Measurements from ENCODE around the gene EIF2B5.

The EIF2B5 gene

DNA sequence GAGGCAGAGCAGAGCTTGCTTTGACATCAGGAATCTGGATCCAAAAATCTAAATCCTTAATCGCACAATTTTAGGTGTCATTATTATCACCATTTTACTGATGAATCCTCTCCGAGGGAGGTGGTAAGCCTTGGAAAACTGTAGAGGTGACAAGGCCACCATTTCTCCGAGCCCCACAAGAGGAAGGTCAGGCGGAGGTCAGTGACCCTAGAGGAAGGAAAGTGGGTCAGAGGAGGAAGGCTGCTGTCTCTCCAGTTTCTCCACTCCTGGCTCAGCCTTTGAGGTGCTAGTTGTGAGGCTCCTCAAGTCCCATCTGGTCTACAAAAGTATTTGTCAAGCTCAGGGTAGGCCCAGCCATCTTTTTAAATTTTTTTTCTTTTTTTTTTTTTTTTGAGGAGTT, 23.2 kb downstream of the EIF2B5 start:
- TF ChIP-seq GATA3 (IDR thresholded peaks at IDR 0.05; ENCODE audit: low read depth, low read length) (no peak), GATA2 (IDR thresholded peaks at IDR 0.05; ENCODE audit: low read depth, low read length) (no peak)

DNA sequence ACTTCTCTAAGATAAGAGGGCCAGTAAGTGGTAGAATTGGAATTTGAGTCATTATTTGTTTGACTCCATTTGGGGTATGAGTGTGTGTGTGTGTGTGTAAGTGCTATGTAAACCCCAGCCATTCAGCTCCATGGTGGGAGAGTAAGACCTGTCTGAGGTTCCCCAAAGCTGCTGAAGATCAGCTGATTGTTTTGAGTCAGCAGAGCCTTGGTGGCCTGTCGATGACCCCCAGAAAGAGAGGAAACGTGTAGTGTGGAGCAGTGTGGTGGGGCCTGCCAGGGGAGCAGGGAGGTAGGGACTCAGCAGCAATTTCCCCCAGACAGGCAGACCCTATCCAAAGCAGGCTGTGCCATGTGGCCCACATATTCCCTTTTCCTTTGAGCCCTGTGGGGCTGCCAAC, 25.3 kb downstream of the EIF2B5 start:
- TF ChIP-seq GATA3 (IDR thresholded peaks at IDR 0.05; ENCODE audit: low read depth, low read length) (no peak), GATA2 (IDR thresholded peaks at IDR 0.05; ENCODE audit: low read depth, low read length) (no peak)

DNA sequence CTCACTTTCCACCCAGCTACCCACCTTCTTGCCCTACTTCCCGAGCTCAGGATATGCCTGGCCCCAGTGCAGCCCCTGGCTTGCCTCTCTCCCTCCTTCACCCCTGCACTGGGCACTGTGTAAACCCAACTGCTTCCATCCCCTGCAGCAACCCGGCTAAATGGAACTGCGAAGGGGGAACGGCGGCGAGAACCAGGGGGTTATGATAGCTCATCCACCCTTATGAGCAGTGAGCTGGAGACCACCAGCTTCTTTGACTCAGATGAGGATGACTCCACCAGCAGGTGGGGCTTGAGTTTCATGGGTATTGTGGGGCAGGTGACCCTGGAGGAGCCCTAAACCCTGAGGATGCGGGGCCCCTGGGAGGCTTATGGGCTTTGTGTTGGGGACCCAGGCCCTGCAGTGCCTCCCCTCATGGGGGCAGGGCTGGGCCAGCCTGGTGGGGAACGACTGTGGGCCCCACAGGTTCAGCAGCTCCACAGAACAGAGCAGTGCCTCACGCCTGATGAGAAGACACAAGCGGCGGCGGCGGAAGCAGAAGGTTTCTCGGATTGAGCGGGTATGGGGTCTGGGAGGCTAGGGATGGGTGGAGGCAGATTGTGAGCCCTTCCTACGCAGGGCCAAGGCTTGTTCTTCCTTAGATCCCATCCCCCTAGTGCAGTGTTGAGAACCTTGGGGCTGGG, 29.6 kb downstream of the EIF2B5 start:
- TF ChIP-seq GATA3 (IDR thresholded peaks at IDR 0.05; ENCODE audit: low read depth, low read length): no peak
- no peak for TF ChIP-seq GATA2 (IDR thresholded peaks at IDR 0.05; ENCODE audit: low read depth, low read length)

DNA sequence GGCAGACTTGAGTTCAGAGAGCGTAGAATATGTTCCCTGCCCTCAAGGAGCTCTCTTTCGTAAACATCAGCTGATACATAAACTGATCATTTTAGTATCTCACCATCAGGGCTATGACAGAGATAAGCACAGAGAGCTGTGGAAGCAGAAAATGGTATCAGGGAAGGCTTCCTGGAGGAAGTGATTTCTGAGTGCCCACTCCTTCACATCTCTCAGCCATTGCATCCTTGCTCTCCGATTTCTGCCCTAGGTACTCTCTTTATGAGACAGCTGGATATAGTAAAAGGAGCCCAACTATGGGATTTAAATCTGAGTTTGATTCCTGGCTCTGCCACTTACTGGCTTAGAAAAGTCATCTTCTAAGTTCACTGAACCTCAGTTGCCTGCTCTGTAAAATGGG, 30.4 kb downstream of the EIF2B5 start:
- TF ChIP-seq GATA3 (IDR thresholded peaks at IDR 0.05; ENCODE audit: low read depth, low read length) (no peak), GATA2 (IDR thresholded peaks at IDR 0.05; ENCODE audit: low read depth, low read length) (no peak)

DNA sequence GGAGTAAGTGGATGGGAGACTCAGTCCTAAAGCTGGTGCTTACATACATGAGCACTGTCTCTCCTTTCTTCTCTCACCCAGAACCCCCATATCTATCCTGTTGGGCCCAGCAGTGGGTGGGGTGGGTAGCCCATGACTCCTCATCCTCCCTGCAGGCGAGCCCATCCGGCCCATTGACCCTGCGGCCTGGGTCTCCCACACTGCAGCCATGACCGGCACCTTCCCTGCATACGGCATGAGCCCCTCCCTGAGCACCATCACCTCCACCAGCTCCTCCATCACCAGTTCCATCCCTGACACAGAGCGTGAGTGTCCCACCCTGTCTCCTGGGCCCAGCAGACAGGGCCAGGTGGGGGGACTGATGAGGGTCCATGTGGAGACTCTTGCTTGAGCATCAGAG, 31.5 kb downstream of the EIF2B5 start:
- TF ChIP-seq GATA3 (IDR thresholded peaks at IDR 0.05; ENCODE audit: low read depth, low read length) (no peak), GATA2 (IDR thresholded peaks at IDR 0.05; ENCODE audit: low read depth, low read length) (no peak)

DNA sequence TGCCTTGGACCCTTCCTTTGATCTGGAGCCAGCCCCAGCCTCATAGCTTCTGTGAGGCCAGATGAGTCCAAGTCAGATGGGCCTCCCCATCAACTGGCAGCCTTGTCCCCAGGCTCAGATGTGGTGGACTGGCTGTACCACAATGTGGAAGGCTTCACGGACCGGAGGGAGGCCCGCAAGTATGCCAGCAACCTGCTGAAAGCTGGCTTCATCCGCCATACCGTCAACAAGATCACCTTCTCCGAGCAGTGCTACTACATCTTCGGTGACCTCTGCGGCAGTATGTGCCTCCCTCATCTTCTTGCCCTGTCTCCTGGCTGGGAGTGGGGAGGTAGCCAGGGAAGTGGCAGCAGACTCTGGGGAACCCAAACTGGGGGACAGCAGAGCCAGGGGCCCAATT, 32.6 kb downstream of the EIF2B5 start:
- no peak for TF ChIP-seq GATA3 (IDR thresholded peaks at IDR 0.05; ENCODE audit: low read depth, low read length)
- TF ChIP-seq GATA2 (IDR thresholded peaks at IDR 0.05; ENCODE audit: low read depth, low read length): no peak

DNA sequence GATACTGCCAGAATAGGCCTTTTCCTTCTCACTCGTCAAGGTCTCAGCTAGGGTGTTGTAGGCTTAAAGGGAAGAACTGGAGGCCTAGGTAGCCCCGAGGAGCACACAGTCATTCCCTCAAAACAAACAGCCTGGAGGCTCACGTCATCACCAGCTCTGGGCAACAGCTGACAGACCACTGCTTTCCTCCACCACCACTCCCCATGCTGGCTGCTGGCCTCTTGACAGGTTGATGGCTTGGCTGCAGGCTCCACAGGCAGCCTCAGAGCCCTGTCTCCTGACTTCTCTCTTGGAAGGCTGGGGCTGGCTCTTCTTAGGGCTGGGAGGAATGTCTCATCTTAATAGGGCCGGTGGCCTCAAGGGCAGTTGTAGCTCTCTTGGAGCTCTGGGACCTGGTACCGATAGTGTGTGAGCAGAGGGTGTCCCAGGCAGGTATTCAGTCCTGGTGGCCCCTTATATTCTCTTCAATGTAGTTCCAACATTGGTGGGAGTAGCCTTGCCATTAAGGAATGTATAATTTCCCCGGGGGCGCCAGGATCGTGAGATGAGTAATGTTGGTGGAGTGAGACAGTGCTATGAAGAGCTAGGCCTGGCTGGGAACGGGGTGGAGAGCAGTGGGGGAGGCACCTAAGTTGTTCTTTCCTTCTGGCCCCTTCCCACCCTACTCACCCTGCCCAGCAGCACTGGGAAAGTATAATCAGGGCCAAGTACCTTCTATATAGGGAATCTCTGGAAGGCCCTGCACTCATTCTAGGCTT, 33.4 kb downstream of the EIF2B5 start:
- no peak for TF ChIP-seq GATA3 (IDR thresholded peaks at IDR 0.05; ENCODE audit: low read depth, low read length)
- no peak for TF ChIP-seq GATA2 (IDR thresholded peaks at IDR 0.05; ENCODE audit: low read depth, low read length)

DNA sequence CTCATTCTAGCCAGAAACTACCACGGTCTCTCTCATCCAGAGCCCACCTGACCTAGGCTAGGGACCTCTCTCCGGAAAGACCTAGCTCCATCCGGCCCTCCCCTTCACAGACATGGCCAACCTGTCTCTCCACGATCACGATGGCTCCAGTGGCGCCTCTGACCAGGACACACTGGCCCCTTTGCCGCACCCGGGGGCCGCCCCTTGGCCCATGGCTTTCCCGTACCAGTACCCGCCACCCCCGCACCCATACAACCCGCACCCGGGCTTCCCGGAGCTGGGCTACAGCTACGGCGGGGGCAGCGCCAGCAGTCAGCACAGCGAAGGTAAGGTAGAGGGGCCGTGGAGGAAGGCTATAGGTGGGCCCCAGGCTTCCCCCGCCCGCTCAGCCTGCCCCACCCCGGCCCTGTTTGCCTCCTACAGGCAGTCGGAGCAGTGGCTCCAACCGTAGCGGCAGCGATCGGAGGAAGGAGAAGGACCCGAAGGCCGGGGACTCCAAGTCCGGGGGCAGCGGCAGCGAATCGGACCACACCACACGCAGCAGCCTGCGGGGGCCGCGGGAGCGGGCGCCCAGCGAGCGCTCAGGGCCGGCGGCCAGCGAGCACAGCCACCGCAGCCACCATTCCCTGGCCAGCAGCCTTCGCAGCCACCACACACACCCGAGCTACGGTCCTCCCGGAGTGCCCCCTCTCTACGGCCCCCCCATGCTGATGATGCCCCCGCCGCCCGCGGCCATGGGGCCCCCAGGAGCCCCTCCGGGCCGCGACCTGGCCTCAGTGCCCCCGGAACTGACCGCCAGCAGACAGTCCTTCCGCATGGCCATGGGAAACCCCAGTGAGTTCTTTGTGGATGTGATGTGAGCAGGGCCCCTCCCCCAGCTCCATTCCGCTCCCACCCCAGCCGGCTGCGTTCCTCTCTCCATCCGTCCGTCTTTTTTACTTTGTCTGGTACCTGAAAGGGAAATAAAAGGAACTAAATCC, 35.0 kb downstream of the EIF2B5 start:
- no peak for TF ChIP-seq GATA2 (IDR thresholded peaks at IDR 0.05; ENCODE audit: low read depth, low read length)
- TF ChIP-seq GATA3 (IDR thresholded peaks at IDR 0.05; ENCODE audit: low read depth, low read length): no peak

DNA sequence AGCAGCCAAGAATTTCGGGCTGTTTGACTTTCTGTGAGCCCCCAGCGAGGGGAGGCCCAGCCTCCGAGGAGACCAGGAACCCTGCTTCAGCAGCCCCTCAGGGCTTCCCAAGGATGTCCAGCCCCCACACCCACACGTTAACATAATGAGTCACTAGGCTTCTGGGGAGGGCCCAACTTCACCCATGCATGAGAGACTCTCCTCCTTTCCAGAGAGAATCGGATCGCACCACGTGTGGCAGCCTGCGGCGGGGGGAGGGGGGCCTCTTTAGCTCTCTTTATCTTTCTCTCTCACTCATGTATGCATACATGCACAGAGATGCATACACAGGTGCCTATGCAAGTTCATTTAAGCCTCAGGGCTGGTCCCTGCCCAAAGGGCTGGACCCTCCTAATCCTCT, 36.4 kb downstream of the EIF2B5 start:
- TF ChIP-seq GATA2 (IDR thresholded peaks at IDR 0.05; ENCODE audit: low read depth, low read length): no peak
- no peak for TF ChIP-seq GATA3 (IDR thresholded peaks at IDR 0.05; ENCODE audit: low read depth, low read length)

DNA sequence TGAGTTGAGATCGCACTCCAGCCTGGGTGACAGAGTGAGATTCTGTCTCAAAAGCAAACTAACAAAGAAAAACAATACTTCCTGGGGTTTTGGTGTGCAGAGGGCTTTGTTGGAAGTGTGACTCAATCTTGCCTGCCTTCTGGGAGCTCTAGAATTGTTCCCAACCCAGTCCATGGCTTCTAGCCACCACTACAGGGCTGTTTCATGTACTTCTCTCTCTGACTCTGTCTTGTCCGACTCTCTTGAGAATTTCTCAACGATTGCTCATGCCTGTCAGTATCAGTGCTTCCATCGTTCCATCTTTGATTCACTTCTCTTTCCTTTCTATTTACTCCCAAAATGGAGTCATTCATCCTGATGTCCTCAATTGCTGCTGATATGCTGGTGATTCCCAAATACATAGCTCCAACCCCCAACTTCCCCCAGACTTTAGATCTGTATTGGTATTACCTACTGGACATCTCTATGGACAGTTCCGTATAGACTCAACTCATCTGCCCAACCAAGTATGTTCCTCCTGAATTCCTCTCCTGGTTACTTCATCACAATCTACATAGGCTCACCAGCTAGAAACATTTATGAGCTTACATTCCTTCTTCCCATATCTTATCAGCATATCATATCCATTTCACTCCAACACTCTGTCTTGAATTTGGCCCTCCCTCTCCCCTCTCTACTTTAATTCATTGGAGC, 37.7 kb downstream of the EIF2B5 start:
- no peak for TF ChIP-seq GATA2 (IDR thresholded peaks at IDR 0.05; ENCODE audit: low read depth, low read length)
- no peak for TF ChIP-seq GATA3 (IDR thresholded peaks at IDR 0.05; ENCODE audit: low read depth, low read length)

DNA sequence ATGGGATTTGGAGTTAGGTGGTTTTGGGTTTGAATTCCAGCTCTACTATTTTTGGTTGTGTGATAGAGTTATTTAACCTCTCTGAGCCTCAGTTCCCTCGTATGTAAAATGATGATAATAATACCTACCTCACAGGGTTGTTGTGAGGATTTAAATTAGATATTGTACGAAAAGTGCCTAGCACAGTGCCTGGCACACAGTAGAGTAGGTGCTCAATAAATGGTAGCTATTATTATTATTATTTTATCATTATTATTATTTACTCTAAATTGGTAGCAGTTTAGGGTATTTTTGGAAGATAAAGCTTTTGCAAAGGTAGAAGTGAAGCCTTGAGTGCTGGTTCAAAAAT, 38.2 kb downstream of the EIF2B5 start:
- no peak for TF ChIP-seq GATA2 (IDR thresholded peaks at IDR 0.05; ENCODE audit: low read depth, low read length)
- TF ChIP-seq GATA3 (IDR thresholded peaks at IDR 0.05; ENCODE audit: low read depth, low read length): no peak

DNA sequence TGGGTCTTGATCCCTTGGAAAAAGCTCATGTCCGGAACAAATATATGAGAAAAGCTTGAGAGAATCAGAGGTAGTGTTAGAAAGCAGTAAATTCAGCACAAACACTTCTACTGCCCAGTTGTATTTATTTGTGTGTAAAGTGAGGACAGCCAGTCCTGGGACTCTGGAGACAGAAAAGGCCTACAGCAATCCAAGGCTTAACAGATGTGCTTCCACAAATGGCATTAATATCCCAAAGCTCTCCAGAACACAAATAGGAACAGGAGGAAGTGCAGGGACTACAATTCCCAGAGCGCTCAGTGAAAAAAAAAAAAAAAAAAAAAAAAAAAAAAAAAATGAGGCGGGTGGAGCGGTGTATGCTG, 39.1 kb downstream of the EIF2B5 start:
- TF ChIP-seq GATA2 (IDR thresholded peaks at IDR 0.05; ENCODE audit: low read depth, low read length) (no peak), GATA3 (IDR thresholded peaks at IDR 0.05; ENCODE audit: low read depth, low read length) (no peak)

DNA sequence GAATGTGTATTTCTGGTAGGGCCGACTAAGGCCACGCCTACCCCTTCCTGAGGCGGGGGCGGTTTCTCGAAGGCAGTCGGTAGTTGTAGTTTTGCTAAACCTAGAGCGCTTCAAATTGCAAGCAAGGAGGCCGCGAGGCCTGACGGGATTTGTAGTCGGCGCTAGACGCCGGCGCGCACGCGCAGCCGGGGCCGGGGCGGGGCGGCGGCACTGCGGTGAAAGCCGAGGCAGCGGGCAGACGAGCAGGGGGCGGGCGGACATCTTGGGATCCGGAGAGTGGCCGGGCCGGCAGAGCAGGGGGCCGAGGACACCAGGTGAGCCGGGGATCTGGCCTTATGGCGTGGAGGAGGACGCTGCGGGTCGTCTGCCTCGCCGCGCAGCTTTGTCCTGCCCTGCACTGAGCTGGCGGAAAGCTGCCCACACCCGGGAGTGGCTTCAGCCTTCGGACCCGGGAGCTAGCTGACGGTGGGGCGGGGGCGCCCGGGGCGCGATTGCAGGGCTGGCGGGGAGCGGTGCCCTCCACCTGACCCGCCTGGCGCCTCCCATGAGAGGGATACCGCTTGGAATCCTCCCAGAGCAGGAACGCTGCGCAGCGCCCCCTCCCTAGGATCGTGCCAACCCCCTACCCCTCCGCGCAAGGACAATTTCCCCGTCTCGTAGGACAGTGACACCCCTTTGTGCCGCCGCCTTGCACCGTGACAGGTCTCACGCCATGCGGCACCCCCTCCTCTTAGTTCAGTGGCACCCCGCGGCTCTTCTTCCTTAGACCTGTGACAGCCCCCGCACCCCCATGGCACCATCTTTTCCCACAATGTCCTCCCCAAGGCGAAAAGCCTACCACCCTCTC, 39.7 kb downstream of the EIF2B5 start, which contains the start of gene AP2M1:
AP2M1 (plus strand) TSS at position 210 of the 847 bp plus-strand sequence. CDS start 2,139 bp downstream, outside the sequence.
- TF ChIP-seq GATA2 (IDR thresholded peaks at IDR 0.05; ENCODE audit: low read depth, low read length): no peak
- no peak for TF ChIP-seq GATA3 (IDR thresholded peaks at IDR 0.05; ENCODE audit: low read depth, low read length)

Measured in SH-SY5Y (cell line).